ENCODE data around the gene DLL3.

The DLL3 gene

GRCh38 chr19:39506944-39507714 is 8.4 kb downstream of the DLL3 start (continued):
- peak; percentile 77 for TF ChIP-seq ZBTB11 (tag by site-specific recombination; conservative IDR thresholded peaks at IDR 0.05; ENCODE audit: low read depth)
- peak; percentile 18 for TF ChIP-seq ZBTB8A (tag by site-specific recombination; IDR thresholded peaks at IDR 0.05)
- 0 out of 2 replicates have a peak, but pooled peaks have one; percentile 1 for TF ChIP-seq ZNF174 (tag by site-specific recombination; IDR thresholded peaks at IDR 0.05)
- TF ChIP-seq ZFP37 (tag by site-specific recombination; IDR thresholded peaks at IDR 0.05): peak; percentile 89
- peak; percentile 58 for TF ChIP-seq KLF1 (tag by site-specific recombination; IDR thresholded peaks at IDR 0.05)
- TF ChIP-seq ZFHX2 (tag by site-specific recombination; conservative IDR thresholded peaks at IDR 0.05): peak; percentile 67
- 0 out of 2 replicates have a peak, but pooled peaks have one; percentile 22 for TF ChIP-seq ZNF518A (tag by site-specific recombination; conservative IDR thresholded peaks at IDR 0.05; ENCODE audit: low read depth)
- peak; percentile 56; the same call in 1 of the 2 replicates for TF ChIP-seq KLF10 (tag by site-specific recombination; IDR thresholded peaks at IDR 0.05)
- TF ChIP-seq ZBTB7A (tag by site-specific recombination; IDR thresholded peaks at IDR 0.05; ENCODE audit: low read depth): 0 out of 2 replicates have a peak, but pooled peaks have one; percentile 35
- TF ChIP-seq ZBTB48 (tag by site-specific recombination; IDR thresholded peaks at IDR 0.05): peak; percentile 74; the same call in 1 of the 2 replicates
- TF ChIP-seq SCRT2 (tag by site-specific recombination; IDR thresholded peaks at IDR 0.05): peak; percentile 65
- peak; percentile 31; the same call in 1 of the 2 replicates for TF ChIP-seq IKZF3 (tag by site-specific recombination; IDR thresholded peaks at IDR 0.05)
- peak; percentile 90 for TF ChIP-seq ZNF692 (tag by site-specific recombination; IDR thresholded peaks at IDR 0.05)
- peak; percentile 89 for TF ChIP-seq ZNF501 (tag by site-specific recombination; IDR thresholded peaks at IDR 0.05)
- TF ChIP-seq SP3 (tag by site-specific recombination; IDR thresholded peaks at IDR 0.05): peak; percentile 39; the same call in 1 of the 2 replicates
- TF ChIP-seq PRDM4 (tag by site-specific recombination; IDR thresholded peaks at IDR 0.05): peak; percentile 39
- peak; percentile 81; the same call in 1 of the 2 replicates for TF ChIP-seq ZNF76 (tag by site-specific recombination; IDR thresholded peaks at IDR 0.05; ENCODE audit: borderline replicate concordance, low read depth)
- TF ChIP-seq GLIS2 (tag by site-specific recombination; IDR thresholded peaks at IDR 0.05): peak; percentile 86
- TF ChIP-seq HIC1 (tag by site-specific recombination; IDR thresholded peaks at IDR 0.05): 0 out of 2 replicates have a peak, but pooled peaks have one; percentile 3
- peak; percentile 88 for TF ChIP-seq ZSCAN30 (tag by site-specific recombination; IDR thresholded peaks at IDR 0.05)
- peak; percentile 69; the same call in 1 of the 2 replicates for TF ChIP-seq ZSCAN5A (tag by site-specific recombination; IDR thresholded peaks at IDR 0.05)
- TF ChIP-seq KLF8 (tag by site-specific recombination; IDR thresholded peaks at IDR 0.05): peak; percentile 31; the same call in 1 of the 2 replicates
